Fibroblast of upper back skin (primary cell): ENCODE results near the gene FMN1.
A peak's percentile ranks its signal among the peaks of the same experiment; 100 is the strongest.
"Not testable (repeated sequence)": the region's sequence is repeated elsewhere in the genome, so short reads cannot be mapped to it uniquely, and the experiment has no call there.

Experiments
- DNase-seq: peaks from one replicate; pipeline ENCODE4 v3.0.0-alpha.2; 2013

FMN1 gene

DNA sequence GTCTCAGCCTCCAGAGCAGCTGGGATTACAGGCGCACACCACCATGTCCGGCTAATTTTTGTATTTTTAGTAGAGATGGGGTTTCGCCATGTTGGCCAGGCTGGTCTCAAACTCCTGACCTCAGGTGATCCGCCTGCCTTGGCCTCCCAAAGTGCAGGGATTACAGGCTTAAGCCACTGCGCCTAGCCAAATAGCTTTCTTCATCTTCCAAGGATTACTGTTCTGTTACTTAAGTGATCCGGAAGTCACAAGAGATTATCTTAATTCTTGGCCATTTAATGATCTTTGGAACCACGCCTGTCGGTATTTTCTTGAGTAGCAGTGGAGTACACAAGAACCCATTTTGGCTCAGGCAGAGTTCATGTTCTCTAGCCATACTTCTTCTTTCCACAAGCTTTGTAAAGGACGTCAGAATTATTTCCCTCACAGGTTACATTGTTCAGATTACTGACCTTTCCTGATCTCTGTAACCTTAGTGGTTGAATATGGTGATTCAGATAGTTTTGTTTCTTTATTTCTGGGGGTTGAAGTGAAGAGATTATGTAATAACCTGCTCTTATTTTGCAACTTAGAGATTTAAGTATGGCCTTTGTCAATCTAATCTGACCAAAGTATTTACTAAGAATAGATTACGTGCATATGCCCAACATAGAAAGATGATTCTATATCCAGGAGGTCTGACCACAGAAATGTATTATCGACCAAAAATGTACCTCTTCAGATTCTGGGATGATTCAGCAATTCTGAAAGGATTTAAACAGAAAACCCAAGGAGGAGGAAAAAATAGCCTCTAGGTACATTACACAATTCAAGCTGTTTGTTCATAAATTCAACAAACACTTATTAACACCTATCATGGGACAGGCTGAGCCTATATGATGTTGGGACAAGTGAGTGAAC is 344.5 kb downstream of the FMN1 start:
- DNase-seq = peak; percentile 98

- not testable (repeated sequence) for DNase-seq
These were observed 347.8 kb downstream of the FMN1 start for GRCh38 chr15:32846671-32847070.

GRCh38 chr15:32844118-32844711 is 350.3 kb downstream of the FMN1 start:
- peak; percentile 65 for DNase-seq

- DNase-seq = peak; percentile 85
These were observed 351.2 kb downstream of the FMN1 start for GRCh38 chr15:32843219-32843815.

- no peak for DNase-seq
These were observed 352.4 kb downstream of the FMN1 start for GRCh38 chr15:32842081-32842480.

- peak; percentile 81 for DNase-seq
These were observed 353.8 kb downstream of the FMN1 start for GRCh38 chr15:32840507-32841245.

- DNase-seq = peak; percentile 74
These were observed 355.7 kb downstream of the FMN1 start for GRCh38 chr15:32838820-32839219.

GRCh38 chr15:32838338-32838737 is 356.2 kb downstream of the FMN1 start:
- no peak for DNase-seq

DNA sequence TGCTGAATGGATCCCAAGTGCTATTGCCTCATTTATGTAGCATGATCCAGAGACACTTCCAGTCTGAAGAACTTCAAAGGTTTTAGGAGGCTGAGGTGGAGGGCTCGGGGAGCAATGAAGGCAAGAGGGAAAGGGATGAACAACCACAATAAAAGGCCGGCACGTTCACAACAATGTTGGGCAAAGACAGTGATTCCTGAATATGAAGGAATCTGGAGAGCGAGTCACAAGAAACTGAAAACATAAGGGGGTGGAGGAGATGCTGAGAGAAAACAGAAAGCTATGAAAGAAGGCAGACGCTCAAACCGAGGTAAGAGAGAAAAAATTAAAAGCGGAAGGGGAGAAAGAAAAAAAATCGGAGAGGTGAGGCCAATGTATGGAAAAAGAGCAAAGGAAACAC is 356.6 kb downstream of the FMN1 start:
- no peak for DNase-seq

DNA sequence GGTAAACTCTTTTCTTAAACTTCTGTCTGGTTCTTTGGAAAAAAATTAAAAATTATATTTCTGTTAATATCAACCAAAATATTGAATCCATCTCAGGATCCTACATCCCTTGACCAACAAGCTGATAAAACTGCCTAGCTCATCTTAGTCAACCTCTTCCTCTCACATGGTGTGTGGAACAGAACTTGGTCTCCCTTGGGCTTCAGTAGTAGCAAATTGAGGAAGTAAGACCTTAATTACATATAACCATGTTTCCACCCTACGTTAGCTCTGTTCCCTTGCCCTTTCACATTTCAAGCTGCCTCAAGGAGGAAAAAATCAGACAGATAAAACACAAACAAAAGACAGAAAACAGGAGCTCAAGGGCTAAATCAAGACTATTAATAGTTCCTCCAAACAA is 360.4 kb downstream of the FMN1 start:
- DNase-seq = no peak

DNA sequence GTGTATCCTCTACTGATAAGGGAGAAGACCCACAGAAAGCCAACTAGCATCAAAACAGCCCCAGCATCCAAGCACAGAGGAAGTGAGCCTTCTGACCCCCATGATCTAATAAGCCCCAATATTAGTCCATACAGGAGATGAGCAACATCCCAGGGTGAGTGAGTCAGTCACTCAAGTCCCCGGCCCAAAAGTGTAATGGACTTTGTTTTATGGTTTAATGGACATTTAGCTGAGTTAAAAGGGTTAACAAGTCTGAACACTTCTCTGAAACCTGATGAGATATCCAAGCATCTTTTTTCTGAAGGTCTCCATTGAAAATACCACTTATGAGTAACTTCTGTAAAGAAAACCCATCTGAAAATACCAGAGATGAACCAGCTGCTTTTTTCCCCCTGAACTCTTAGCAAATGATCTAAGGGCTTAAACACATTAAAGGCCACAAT is 361.1 kb downstream of the FMN1 start:
- DNase-seq = peak; percentile 53

DNA sequence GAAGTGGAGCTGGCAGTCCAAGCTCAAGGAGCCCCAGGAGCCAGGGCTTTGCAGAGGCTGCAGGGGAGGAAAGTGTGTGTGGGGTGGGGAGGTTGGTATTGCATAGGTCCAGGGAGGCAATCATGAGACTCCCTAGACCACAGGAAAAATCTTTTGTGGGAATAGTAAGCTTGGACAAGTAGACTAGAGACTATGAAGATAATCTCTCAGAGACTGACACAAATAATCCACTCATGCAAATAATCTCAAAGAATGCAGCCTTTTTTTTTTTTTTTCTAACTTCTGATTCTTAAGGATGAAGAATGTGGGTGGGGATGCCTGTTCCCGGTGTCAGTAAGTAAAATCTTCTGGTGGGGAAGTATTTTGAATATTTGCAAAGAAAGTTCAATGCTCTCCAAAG is 363.0 kb downstream of the FMN1 start:
- peak; percentile 59 for DNase-seq

- DNase-seq = peak; percentile 31
These were observed 364.3 kb downstream of the FMN1 start for GRCh38 chr15:32830241-32830640.

DNA sequence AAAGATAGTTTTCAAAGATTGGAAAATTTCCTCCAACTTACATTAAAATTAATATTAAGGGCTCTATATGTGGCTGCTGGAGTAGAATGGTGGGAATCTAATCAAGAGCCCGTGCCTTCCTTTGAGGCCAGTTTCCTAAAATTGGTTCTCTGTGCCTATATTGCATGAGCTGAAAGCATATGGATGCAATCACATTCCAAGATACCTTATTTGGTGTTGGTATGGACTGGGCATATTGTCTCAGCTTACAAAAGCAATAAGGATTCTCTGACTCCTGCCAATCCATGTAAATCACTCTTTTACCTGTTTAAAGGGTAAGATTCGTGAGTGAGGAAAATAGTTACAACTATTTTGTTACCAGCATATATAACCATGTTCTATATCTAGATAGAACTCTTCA is 365.1 kb downstream of the FMN1 start:
- peak; percentile 79 for DNase-seq

DNA sequence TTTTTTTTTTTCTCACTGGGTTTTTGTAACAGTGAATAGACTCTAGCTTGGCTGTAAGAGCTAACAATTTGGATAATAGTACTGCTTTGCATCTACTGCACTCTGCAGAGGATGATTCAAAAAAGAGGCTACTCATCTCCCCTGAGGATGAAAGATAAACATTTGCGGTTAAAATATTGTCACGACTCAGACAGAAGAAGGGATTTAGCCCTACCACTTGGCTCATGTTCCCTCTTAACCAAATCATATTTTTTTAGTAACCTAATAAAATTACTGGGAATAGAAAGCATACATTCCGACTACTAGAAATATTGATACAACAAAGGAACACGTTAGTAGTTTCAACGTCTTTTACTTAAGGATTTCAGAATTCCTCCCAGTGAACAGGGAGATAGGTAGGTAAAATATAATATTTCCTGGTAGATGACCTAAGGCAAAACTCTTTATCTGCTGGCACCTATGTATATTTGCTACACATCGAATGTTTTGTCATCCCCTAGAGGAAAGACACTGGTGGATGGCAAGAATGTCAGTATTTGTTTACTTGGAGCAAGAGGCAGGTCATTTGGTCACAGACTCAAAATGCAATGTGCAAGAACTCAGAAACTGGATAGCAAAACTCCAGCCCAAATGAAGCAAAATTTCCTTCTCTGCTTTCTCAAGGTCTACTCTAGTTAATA is 365.9 kb downstream of the FMN1 start:
- peak; percentile 97 for DNase-seq

DNA sequence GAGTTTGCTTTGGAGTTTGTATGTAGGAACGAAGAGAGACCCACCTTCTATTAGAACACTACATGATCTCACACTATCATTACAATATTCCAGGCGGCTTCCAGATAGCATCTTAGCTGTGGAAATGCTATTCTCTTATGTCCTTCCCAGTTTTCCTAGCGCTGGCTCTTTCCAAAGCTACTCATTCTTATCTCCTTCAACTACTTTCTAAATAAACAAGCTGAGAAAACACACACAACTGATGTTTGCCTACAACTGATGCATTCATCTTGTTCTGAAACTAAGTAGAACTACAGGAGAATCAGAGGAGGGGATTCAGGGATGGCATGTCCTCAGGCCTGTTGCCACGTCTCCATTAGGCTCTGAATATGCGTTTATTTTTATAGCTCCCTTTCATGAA is 367.8 kb downstream of the FMN1 start:
- DNase-seq = no peak

DNA sequence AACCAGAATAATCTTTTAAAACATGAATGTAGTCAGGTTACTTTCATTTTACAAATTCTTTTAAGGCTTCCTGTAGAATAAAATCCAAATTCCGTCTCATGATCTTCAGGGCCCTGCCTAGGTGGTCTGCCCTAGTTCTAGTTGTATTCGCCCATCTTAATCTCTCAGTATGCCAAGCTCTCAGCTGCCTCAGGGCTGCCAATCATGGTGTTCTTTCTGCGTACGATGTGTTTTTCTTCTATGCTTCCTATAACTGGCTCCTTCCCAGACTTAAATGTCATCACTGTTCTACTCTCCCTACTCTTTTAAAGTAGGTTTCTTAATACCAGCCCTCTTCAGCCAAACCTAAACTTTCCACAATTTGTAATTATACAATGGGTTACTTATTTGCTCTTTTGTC is 369.3 kb downstream of the FMN1 start:
- DNase-seq = peak; percentile 38

GRCh38 chr15:32824777-32825176 is 369.7 kb downstream of the FMN1 start:
- peak; percentile 98 for DNase-seq

DNA sequence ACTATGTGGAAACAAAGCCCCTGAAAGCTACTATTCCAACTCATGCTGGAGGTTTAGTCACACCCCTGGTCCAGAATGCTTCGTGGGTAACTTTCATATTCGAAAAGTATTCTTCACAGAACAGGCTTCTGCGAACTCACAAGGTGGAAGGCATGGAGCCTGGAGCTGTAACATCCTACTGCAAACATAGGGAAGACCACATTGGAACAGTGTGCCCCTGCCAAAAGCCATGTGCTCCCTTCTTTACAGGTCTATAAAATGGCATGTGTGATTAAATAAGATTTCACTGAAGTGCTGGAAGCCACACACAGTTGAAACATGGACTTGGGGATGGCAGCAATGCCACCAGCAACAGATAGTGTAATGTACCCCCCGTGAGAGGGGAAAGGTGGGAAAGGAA is 370.8 kb downstream of the FMN1 start:
- no peak for DNase-seq

DNA sequence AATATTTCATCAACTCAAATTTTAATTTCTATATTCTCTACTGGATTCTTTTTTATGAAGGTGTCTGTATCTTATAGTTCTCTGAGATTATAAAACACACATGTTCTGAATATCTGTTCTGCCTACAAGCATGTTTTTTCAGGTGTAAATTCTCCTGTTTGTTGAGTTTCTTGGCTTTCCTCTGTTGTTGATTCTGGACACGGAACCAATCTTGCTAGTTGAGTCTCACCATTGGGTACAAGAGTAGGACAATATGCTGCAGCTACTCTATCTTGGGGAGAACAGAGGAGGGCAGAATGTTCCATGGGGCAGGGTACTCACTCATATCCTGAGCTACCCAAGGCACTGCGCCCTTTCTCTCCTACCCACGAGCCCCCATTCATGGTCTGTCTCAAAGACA is 371.8 kb downstream of the FMN1 start:
- no peak for DNase-seq

DNA sequence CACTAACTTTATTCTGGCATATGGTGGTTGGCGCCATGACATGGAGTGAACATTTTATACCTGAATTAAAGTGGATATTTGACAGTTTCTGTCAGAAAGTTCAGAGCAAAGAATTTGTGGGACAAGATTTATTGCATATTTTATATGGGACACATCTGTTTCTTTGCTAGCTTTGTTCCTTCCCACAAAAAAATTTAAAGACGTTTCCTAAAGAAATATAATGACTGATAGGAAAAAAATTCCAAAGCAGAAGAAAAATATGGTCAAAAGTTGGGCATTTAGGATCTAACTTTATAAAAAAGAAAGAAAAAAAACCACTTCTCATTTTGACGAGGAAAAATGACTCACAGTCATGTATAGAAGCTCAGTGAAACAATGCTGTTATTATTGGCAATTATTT is 375.1 kb downstream of the FMN1 start:
- peak; percentile 93 for DNase-seq

- DNase-seq = peak; percentile 99
These were observed 375.6 kb downstream of the FMN1 start for GRCh38 chr15:32818758-32819447.
